BE2C (cell line): ENCODE measurements around the gene OR8J3.

Source experiments
- DNase-seq: peaks from one replicate; pipeline ENCODE4 v3.0.0-alpha.2; 2020
- H3K27me3 ChIP-seq: fragments of 250-450 bp; sonication (Bioruptor Pico); 2 replicates; pipeline ENCODE4 v1.5.1; 2020; ENCODE audit warnings: mild to moderate bottlenecking
- H3K36me3 ChIP-seq: fragments of 250-450 bp; sonication (Bioruptor Pico); 2 replicates; pipeline ENCODE4 v1.5.1; 2020; ENCODE audit warnings: mild to moderate bottlenecking
- H3K4me1 ChIP-seq: fragments of 250-450 bp; sonication (Bioruptor Pico); 2 replicates; pipeline ENCODE4 v1.5.1; 2020
- H3K4me3 ChIP-seq: 2 replicates; pipeline ENCODE4 v1.5.1; 2011; ENCODE audit warnings: low read depth, low read length
- H3K9me3 ChIP-seq: fragments of 250-450 bp; sonication (Bioruptor Pico); 2 replicates; pipeline ENCODE4 v1.5.1; 2020
- TF ChIP-seq, protein P1 (sequence below): IDR thresholded peaks from 2 replicates; pipeline ENCODE4 v1.5.1; 2012; ENCODE audit warnings: mild to moderate bottlenecking, low read depth, low read length

Gene OR8J3

DNA sequence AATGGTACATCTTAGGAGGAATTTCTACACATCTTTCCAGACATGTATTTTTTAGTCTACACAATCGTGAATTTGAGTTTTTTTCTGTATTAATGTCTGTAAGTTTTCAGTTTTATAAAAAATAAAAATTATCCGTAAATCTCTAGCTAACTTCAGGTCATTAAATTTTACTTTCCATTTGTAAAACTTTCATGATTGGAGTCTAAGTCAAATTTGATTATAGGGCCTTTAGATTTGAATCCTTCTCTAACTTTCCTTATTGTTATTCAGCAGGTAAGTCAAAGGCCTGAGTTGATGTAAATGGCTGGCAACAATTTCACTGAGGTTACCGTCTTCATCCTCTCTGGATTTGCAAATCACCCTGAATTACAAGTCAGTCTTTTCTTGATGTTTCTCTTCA, 47.0 kb downstream of the OR8J3 start, which contains the start of gene OR8I2:
Gene OR8I2, plus strand, starts transcription at position 301 of the 400 bp plus-strand sequence. Its CDS starts 0 bp downstream, at position 301.
- H3K36me3 ChIP-seq = no peaks in the 10 kb centered on the region
- no peaks in the 10 kb centered on the region for H3K27me3 ChIP-seq
- H3K4me3 ChIP-seq = no peak within 1 kb of the TSS
- no peak for DNase-seq
- H3K9me3 ChIP-seq = no peaks in the 10 kb centered on the region
- TF ChIP-seq, protein P1, sequence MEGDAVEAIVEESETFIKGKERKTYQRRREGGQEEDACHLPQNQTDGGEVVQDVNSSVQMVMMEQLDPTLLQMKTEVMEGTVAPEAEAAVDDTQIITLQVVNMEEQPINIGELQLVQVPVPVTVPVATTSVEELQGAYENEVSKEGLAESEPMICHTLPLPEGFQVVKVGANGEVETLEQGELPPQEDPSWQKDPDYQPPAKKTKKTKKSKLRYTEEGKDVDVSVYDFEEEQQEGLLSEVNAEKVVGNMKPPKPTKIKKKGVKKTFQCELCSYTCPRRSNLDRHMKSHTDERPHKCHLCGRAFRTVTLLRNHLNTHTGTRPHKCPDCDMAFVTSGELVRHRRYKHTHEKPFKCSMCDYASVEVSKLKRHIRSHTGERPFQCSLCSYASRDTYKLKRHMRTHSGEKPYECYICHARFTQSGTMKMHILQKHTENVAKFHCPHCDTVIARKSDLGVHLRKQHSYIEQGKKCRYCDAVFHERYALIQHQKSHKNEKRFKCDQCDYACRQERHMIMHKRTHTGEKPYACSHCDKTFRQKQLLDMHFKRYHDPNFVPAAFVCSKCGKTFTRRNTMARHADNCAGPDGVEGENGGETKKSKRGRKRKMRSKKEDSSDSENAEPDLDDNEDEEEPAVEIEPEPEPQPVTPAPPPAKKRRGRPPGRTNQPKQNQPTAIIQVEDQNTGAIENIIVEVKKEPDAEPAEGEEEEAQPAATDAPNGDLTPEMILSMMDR = no peak
- H3K4me1 ChIP-seq = no peaks in the 10 kb centered on the region

- no peak for DNase-seq
- Histone ChIP-seq H3K4me3 (no peak overlapping the region), H3K4me1 (no peaks in the 10 kb centered on the region), H3K9me3 (no peaks in the 10 kb centered on the region), H3K36me3 (no peaks in the 10 kb centered on the region), H3K27me3 (no peaks in the 10 kb centered on the region)
- TF ChIP-seq, protein P1 = no peak
Observed at GRCh38 chr11:56089697-56090096, 50.3 kb downstream of the OR8J3 start.
